Omental fat pad (tissue), 4 donors: ENCODE data around the gene REXO2. TPM values are rescaled to one million over a fixed set of nuclear protein-coding genes. Genes with fewer than 3 reads are reported as not detected.

Experiments used
- ATAC-seq: fragments of 150-250 bp; one replicate; pipeline ENCODE4 v1.9.1; 2016; ENCODE audit warnings: mild to moderate bottlenecking, moderate library complexity; ENCODE audit not compliant: low FRiP score
- DNase-seq: peaks from one replicate; pipeline ENCODE4 v3.0.0-alpha.2; 2019; ENCODE audit warnings: low spot score
- CTCF ChIP-seq, 3 donors: fragments of 450-650 bp; IDR thresholded peaks; one replicate each; pipeline ENCODE4 v1.5.1; 2016 to 2017; ENCODE audit warnings: antibody characterized with exemption in 3 of 3, mild to moderate bottlenecking in 3 of 3, moderate library complexity in 2 of 3
- total RNA-seq, 4 donors: library from RNA; depleted of rRNA; stranded (reverse); fragments of >200 nt; gene quantifications; one replicate each; pipeline ENCODE4 v1.1.0, GENCODE V29; 2016

Gene REXO2
- total RNA-seq, 4 donors from 2014 or later: 87.3 to 154 (median 106) TPM

- no peak for DNase-seq
- no peak for TF ChIP-seq CTCF (IDR thresholded peaks at IDR 0.05)
- ATAC-seq: no peak
Measured at GRCh38 chr11:114449845-114450244, 10.6 kb downstream of the REXO2 start.

GRCh38 chr11:114452399-114452798 lies 13.1 kb downstream of the REXO2 start:
- TF ChIP-seq CTCF (IDR thresholded peaks at IDR 0.05): no peak
- DNase-seq: no peak
- no peak for ATAC-seq

- DNase-seq (no peak), ATAC-seq (no peak)
Measured at GRCh38 chr11:114463999-114464398, 24.7 kb downstream of the REXO2 start.

GRCh38 chr11:114466742-114467141 lies 27.5 kb downstream of the REXO2 start:
- no peak for TF ChIP-seq CTCF (IDR thresholded peaks at IDR 0.05)
- ATAC-seq (no peak), DNase-seq (no peak)

More at GRCh38 chr11:114463999-114464398, 24.7 kb downstream of the REXO2 start:
- TF ChIP-seq CTCF (IDR thresholded peaks at IDR 0.05): no peak

- DNase-seq (no peak), ATAC-seq (no peak)
- no peak for TF ChIP-seq CTCF (IDR thresholded peaks at IDR 0.05)
Measured at GRCh38 chr11:114472661-114473060, 33.4 kb downstream of the REXO2 start.

- DNase-seq (no peak), ATAC-seq (no peak)
- no peak for TF ChIP-seq CTCF (IDR thresholded peaks at IDR 0.05)
Measured at GRCh38 chr11:114478001-114478410, 38.7 kb downstream of the REXO2 start.

- DNase-seq: no peak
- TF ChIP-seq CTCF (IDR thresholded peaks at IDR 0.05): no peak
- ATAC-seq: no peak
Measured at GRCh38 chr11:114478768-114479167, 39.5 kb downstream of the REXO2 start.
